H1 (cell line): ENCODE results near the gene LIPA. TPM values are rescaled to one million over a fixed set of nuclear protein-coding genes. Genes with fewer than 3 reads are reported as not detected.

Experiments
- ASH2L ChIP-seq: fragments of 200-600, 300-600 bp; sonication (generic); IDR thresholded peaks from one replicate; pipeline ENCODE4 v1.7.1; 2017; ENCODE audit warnings: low read length
- BCL11A ChIP-seq, 2 experiments: IDR thresholded peaks; one replicate each; pipeline ENCODE4 v1.6.1; 2011; ENCODE audit warnings: low read depth in 2 of 2, low read length in 2 of 2, mild to moderate bottlenecking in 2 of 2
- EZH2 ChIP-seq: fragments of 200-600 bp; sonication (generic); IDR thresholded peaks from 2 replicates; pipeline ENCODE4 v1.7.1; 2012; ENCODE audit warnings: low read depth, mild to moderate bottlenecking, moderate library complexity, low read length, inconsistent platforms; ENCODE audit not compliant: severe bottlenecking
- HDAC6 ChIP-seq: IDR thresholded peaks from one replicate; pipeline ENCODE4 v1.7.1; 2012; ENCODE audit warnings: low read depth, mild to moderate bottlenecking, inconsistent platforms, low read length, moderate library complexity
- PHF8 ChIP-seq: fragments of 200-600 bp; sonication (generic); conservative IDR thresholded peaks from 2 replicates; pipeline ENCODE4 v1.7.1; 2012; ENCODE audit warnings: low read depth, mild to moderate bottlenecking, inconsistent platforms, low read length, moderate library complexity
- POLR2AphosphoS5 ChIP-seq: IDR thresholded peaks from 2 replicates; pipeline ENCODE4 v1.6.1; 2011; ENCODE audit warnings: low read depth, low read length
- polyA plus RNA-seq, 7 experiments: library from polyadenylated mRNA; depleted of rRNA in 3 of 7; stranded (reverse) in 5 of 7; unstranded in 2 of 7; fragments of >200 nt in 5 of 7; fragments of 200-250 nt in 2 of 7; gene quantifications; 1 replicate in 5 of 7; 2 replicates in 1 of 7; 4 replicates in 1 of 7; pipeline versions ENCODE4 v1.2.1 to v1.2.3, GENCODE V29; 2011 to 2013; ENCODE audit warnings: missing spikeins in 2 of 7, mixed read lengths in 2 of 7
- total RNA-seq: library from RNA; stranded (reverse); fragmentation: NEBNext Ultra II Directional; extraction: Animal tissue kit (Norgen Biotek cat#: 25700); gene quantifications from 2 replicates; pipeline ENCODE4 v1.2.1, GENCODE V29; 2021
- TF ChIP-seq, protein P1 (sequence below): fragments of 300-600 bp; sonication (generic); IDR thresholded peaks from 2 replicates; pipeline ENCODE4 v1.7.1; 2012; ENCODE audit warnings: low read length, moderate library complexity, mild to moderate bottlenecking, inconsistent platforms; ENCODE audit not compliant: insufficient replicate concordance
- TF ChIP-seq, protein P2 (sequence below): IDR thresholded peaks from 2 replicates; pipeline ENCODE4 v1.6.1; 2012; ENCODE audit warnings: inconsistent platforms
- TF ChIP-seq, protein P3 (sequence below): IDR thresholded peaks from 2 replicates; pipeline ENCODE4 v1.6.1; 2011; ENCODE audit warnings: low read length, improper control_type of control experiment

Gene LIPA
- total and polyA plus RNA-seq, 2 of the 8 experiments (the other 6 are each of a cell fraction or from before 2014, with no cell fraction given) = 18.1 to 32.4 TPM

DNA sequence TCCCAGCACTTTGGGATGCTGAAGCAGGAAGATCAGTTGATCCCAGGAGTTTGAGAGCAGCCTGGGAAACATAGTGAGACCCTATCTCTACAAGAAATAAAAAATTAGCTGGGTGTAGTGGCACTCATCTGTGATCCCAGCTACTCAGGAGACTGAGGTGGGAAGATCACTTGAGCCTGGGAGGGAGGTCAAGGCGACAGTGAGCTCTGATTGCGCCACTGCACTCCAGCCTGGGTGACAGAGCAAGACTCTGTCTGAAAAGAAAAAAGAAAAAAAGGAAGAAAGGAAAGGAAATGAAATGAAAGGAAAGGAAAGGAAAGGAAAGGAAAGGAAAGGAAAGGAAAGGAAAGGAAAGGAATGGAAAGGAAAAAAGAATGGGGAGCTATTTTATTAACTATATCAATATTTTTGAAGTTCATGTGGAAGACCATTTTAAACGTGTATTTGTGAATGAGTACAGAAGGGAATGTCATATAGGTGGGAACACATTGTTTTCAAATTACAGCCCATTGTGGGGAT, 43.2 kb upstream of the LIPA start (continued):
- TF ChIP-seq, protein P1, sequence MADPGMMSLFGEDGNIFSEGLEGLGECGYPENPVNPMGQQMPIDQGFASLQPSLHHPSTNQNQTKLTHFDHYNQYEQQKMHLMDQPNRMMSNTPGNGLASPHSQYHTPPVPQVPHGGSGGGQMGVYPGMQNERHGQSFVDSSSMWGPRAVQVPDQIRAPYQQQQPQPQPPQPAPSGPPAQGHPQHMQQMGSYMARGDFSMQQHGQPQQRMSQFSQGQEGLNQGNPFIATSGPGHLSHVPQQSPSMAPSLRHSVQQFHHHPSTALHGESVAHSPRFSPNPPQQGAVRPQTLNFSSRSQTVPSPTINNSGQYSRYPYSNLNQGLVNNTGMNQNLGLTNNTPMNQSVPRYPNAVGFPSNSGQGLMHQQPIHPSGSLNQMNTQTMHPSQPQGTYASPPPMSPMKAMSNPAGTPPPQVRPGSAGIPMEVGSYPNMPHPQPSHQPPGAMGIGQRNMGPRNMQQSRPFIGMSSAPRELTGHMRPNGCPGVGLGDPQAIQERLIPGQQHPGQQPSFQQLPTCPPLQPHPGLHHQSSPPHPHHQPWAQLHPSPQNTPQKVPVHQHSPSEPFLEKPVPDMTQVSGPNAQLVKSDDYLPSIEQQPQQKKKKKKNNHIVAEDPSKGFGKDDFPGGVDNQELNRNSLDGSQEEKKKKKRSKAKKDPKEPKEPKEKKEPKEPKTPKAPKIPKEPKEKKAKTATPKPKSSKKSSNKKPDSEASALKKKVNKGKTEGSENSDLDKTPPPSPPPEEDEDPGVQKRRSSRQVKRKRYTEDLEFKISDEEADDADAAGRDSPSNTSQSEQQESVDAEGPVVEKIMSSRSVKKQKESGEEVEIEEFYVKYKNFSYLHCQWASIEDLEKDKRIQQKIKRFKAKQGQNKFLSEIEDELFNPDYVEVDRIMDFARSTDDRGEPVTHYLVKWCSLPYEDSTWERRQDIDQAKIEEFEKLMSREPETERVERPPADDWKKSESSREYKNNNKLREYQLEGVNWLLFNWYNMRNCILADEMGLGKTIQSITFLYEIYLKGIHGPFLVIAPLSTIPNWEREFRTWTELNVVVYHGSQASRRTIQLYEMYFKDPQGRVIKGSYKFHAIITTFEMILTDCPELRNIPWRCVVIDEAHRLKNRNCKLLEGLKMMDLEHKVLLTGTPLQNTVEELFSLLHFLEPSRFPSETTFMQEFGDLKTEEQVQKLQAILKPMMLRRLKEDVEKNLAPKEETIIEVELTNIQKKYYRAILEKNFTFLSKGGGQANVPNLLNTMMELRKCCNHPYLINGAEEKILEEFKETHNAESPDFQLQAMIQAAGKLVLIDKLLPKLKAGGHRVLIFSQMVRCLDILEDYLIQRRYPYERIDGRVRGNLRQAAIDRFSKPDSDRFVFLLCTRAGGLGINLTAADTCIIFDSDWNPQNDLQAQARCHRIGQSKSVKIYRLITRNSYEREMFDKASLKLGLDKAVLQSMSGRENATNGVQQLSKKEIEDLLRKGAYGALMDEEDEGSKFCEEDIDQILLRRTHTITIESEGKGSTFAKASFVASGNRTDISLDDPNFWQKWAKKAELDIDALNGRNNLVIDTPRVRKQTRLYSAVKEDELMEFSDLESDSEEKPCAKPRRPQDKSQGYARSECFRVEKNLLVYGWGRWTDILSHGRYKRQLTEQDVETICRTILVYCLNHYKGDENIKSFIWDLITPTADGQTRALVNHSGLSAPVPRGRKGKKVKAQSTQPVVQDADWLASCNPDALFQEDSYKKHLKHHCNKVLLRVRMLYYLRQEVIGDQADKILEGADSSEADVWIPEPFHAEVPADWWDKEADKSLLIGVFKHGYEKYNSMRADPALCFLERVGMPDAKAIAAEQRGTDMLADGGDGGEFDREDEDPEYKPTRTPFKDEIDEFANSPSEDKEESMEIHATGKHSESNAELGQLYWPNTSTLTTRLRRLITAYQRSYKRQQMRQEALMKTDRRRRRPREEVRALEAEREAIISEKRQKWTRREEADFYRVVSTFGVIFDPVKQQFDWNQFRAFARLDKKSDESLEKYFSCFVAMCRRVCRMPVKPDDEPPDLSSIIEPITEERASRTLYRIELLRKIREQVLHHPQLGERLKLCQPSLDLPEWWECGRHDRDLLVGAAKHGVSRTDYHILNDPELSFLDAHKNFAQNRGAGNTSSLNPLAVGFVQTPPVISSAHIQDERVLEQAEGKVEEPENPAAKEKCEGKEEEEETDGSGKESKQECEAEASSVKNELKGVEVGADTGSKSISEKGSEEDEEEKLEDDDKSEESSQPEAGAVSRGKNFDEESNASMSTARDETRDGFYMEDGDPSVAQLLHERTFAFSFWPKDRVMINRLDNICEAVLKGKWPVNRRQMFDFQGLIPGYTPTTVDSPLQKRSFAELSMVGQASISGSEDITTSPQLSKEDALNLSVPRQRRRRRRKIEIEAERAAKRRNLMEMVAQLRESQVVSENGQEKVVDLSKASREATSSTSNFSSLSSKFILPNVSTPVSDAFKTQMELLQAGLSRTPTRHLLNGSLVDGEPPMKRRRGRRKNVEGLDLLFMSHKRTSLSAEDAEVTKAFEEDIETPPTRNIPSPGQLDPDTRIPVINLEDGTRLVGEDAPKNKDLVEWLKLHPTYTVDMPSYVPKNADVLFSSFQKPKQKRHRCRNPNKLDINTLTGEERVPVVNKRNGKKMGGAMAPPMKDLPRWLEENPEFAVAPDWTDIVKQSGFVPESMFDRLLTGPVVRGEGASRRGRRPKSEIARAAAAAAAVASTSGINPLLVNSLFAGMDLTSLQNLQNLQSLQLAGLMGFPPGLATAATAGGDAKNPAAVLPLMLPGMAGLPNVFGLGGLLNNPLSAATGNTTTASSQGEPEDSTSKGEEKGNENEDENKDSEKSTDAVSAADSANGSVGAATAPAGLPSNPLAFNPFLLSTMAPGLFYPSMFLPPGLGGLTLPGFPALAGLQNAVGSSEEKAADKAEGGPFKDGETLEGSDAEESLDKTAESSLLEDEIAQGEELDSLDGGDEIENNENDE = no peak
- TF ChIP-seq, protein P2, sequence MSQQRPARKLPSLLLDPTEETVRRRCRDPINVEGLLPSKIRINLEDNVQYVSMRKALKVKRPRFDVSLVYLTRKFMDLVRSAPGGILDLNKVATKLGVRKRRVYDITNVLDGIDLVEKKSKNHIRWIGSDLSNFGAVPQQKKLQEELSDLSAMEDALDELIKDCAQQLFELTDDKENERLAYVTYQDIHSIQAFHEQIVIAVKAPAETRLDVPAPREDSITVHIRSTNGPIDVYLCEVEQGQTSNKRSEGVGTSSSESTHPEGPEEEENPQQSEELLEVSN = no peak
- TF ChIP-seq POLR2AphosphoS5 (no peak), BCL11A (IDR thresholded peaks at IDR 0.05; ENCODE audit: low read depth in 2 of 2, low read length in 2 of 2) (no peak), HDAC6 (no peak), EZH2 (no peak), PHF8 (no peak), ASH2L (no peak)
- TF ChIP-seq, protein P3, sequence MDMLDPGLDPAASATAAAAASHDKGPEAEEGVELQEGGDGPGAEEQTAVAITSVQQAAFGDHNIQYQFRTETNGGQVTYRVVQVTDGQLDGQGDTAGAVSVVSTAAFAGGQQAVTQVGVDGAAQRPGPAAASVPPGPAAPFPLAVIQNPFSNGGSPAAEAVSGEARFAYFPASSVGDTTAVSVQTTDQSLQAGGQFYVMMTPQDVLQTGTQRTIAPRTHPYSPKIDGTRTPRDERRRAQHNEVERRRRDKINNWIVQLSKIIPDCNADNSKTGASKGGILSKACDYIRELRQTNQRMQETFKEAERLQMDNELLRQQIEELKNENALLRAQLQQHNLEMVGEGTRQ = no peak
